ENCODE results near the gene PITHD1. TPM values are rescaled to one million over a fixed set of nuclear protein-coding genes. Genes with fewer than 3 reads are reported as not detected.

PITHD1 gene
- total and polyA plus RNA-seq, 10 of the 15 experiments (the other 5 are each of a cell fraction or from before 2014, with no cell fraction given) = 23.7 to 82.2 (median 67.0) TPM

GRCh38 chr1:23790696-23791515, 12.7 kb downstream of the PITHD1 start, which contains the start of gene LYPLA2 (continued):
- TF ChIP-seq ZBTB33 (IDR thresholded peaks at IDR 0.05) (no peak), ZNF622 (IDR thresholded peaks at IDR 0.05) (no peak), BACH1 (IDR thresholded peaks at IDR 0.05; ENCODE audit: borderline replicate concordance) (0 out of 2 replicates have a peak, but pooled peaks have one; percentile 61), IRF4 (IDR thresholded peaks at IDR 0.05; ENCODE audit: low read depth, low read length) (no peak), RCOR1 (conservative IDR thresholded peaks at IDR 0.05; ENCODE audit: low read depth, low read length) (no peak), JUNB (IDR thresholded peaks at IDR 0.05) (no peak), BCL3 (IDR thresholded peaks at IDR 0.05; ENCODE audit: borderline replicate concordance, insufficient read depth, low read depth, low read length, poor library complexity, severe bottlenecking) (peak; percentile 54), SMARCA5 (IDR thresholded peaks at IDR 0.05) (no peak), STAT3 (IDR thresholded peaks at IDR 0.05; ENCODE audit: low read depth, low read length) (no peak), CBFB (IDR thresholded peaks at IDR 0.05; ENCODE audit: low read depth) (peak; percentile 40; the same call in 1 of the 2 replicates), EED (IDR thresholded peaks at IDR 0.05; ENCODE audit: low read depth) (no peak), BHLHE40 (IDR thresholded peaks at IDR 0.05; ENCODE audit: borderline replicate concordance in 1 of 2, low read depth in 2 of 2, low read length in 1 of 2) (peak in 1 of 2 experiments; percentile 40; a peak in 1 of 4 replicates), CHD2 (IDR thresholded peaks at IDR 0.05; ENCODE audit: borderline replicate concordance, low read depth, low read length) (no peak), SPI1 (IDR thresholded peaks at IDR 0.05; ENCODE audit: borderline replicate concordance, insufficient read depth, low read depth, low read length) (0 out of 2 replicates have a peak, but pooled peaks have one; percentile 2), ETV6 (conservative IDR thresholded peaks at IDR 0.05 in 1 of 2, IDR thresholded peaks at IDR 0.05 in 1 of 2; ENCODE audit: borderline replicate concordance in 1 of 2, low read depth in 1 of 2) (peak in 1 of 2 experiments; percentile 83; a peak in 2 of 4 replicates)

Data from GM12878 (cell line).